GM13977 (cell line): ENCODE results near the gene PLEKHB2.
"Not testable (repeated sequence)": the region's sequence is repeated elsewhere in the genome, so short reads cannot be mapped to it uniquely, and the experiment has no call there.

ENCODE experiments used
- DNase-seq: peaks from one replicate; pipeline ENCODE4 v3.0.0; 2012; ENCODE audit warnings: low spot score
- CTCF ChIP-seq: IDR thresholded peaks from 2 replicates; pipeline ENCODE4 v1.5.1; 2012; ENCODE audit warnings: mild to moderate bottlenecking, control low read depth; ENCODE audit not compliant: insufficient read depth; ENCODE audit errors: extremely low read depth, missing control alignments
- in situ Hi-C: fragments of 300-500 bp; cut with MboI; formaldehyde crosslinking; loops from one replicate; pipeline ENCODE4 v1.12.0; 2022; ENCODE audit warnings: low sequenced_read_pairs, low pct_unique_long_range_greater_than_20kb, mixed read lengths, inconsistent platforms; ENCODE audit not compliant: unreplicated experiment

The PLEKHB2 gene

GRCh38 chr2:131103165-131103564 is 2.0 kb upstream of the PLEKHB2 start:
- in situ Hi-C loops, result no loop called here
- no peak for TF ChIP-seq CTCF
- no peak for DNase-seq

GRCh38 chr2:131104487-131105155 is 515 bp upstream of the PLEKHB2 start:
- DNase-seq, result peak; percentile 38
- no peak for TF ChIP-seq CTCF

DNA sequence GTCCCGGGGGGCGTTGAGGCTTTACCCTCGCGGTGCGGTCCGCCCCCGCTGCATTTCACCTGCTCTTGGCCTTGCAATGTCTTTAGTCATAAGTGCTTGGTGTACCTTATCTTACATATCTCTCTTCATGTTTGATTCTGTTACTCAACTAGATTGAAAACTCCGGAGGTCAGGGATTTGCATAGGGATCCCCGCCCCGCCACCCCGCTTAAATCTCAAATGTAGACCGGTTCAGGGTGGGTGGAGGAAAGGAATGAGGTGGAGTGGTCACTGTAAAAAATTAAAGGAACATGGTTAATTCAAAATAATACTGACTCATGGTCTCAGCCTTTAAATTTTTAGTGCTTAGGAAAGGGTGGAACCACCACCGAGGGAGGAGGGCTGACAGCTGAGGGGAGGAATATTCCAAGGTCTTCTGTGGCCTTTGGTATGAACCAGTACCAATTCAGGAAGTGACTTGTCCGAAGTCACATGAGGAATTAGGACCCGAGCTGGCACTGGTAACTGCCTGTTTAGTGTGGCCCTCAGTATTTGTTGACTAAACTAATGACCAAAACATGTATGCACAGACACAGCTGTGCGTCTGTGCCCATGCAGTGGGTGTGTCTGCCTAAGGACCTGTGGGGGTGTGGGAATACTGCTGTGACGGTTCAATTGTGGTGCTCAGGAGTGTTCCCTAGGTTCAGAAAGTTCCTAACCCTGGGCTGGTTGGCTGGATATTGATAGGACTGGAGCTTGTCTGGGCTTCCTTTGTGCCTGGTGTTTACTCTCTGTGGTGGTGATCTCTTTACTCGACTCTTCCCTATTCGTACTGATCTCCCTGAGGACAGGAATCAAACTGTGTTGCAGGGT is 1.0 kb downstream of the PLEKHB2 start:
- peak; percentile 60 for DNase-seq

More at GRCh38 chr2:131104487-131105155, 515 bp upstream of the PLEKHB2 start:
- in situ Hi-C loops, result no loop called here

DNA sequence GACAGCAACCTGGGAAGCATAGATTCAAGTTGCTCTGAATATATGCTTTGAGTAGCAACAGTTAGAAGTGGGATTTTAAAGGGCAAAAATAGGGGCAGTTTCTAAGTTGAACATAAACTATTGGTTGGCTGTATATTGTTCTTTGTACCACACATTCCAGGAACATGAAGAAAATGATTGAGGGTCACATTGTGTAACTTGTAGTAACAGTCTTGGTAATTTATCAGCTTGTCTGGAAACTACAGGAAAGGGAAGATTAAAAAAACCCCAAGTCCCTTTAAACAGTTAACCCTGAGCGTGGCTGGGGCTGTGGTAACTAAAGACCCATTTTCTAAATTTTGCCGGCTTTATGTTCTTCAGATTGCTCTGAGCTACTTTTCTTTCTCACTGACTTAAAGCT is 7.4 kb downstream of the PLEKHB2 start:
- no peak for TF ChIP-seq CTCF
- in situ Hi-C loops, result no loop called here
- no peak for DNase-seq

More for the DNA sequence above, 1.0 kb downstream of the PLEKHB2 start:
- in situ Hi-C loops, result no loop called here
- no peak for TF ChIP-seq CTCF

GRCh38 chr2:131113566-131114227 is 8.6 kb downstream of the PLEKHB2 start:
- no peak for TF ChIP-seq CTCF
- in situ Hi-C loops, result no loop called here

DNA sequence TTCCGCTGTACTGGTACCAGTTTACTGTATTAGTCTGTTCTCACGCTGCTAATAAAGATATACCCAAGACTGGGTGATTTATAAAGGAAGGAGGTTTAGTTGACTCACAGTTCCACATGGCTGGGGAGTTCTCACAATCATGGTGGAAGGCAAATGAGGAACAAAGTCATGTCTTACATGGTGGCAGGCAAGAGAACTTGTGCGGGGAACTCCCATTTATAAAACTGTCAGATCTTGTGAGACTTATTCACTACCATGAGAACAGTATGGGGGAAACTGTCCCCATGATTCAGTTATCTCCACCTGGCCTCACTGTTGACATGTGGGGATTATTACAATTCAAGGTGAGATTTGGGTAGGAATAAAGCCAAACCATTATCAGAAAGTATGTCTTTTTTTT is 9.8 kb downstream of the PLEKHB2 start:
- DNase-seq, in situ Hi-C loops: not testable (repeated sequence)

More at GRCh38 chr2:131113566-131114227, 8.6 kb downstream of the PLEKHB2 start:
- DNase-seq, result no peak
